ENCODE results near the gene KRTAP12-1.
"Not testable (repeated sequence)": the region's sequence is repeated elsewhere in the genome, so short reads cannot be mapped to it uniquely, and the experiment has no call there.

DNA sequence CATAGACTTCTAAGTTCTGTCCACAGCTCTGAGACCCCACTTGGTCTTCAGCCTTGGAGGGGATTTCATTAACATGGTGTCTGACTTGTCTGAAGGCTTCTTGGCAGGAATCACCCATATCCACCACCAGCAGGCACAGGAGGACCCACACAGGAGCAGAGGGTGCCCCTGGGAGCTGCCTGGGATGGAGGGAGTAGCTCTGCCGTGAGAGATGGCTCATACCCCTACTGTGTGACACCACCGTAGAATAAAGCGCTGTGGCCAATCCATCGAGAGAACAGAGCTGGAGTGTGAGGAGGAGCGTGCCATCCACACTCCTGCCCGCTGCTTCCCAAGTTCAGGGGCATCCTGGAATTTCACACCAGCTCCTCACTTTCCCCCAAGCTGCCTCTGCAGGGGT is 3.1 kb upstream of the KRTAP12-1 start:
- TF ChIP-seq ETV6 (IDR thresholded peaks at IDR 0.05; ENCODE audit: borderline replicate concordance in 1 of 2, low read depth in 2 of 2, low read length in 1 of 2); ETV6 (CRISPR knock-in tag; IDR thresholded peaks at IDR 0.05; ENCODE audit: borderline replicate concordance); SREBF2 (CRISPR knock-in tag; IDR thresholded peaks at IDR 0.05); ZSCAN29 (IDR thresholded peaks at IDR 0.05); SP2 (IDR thresholded peaks at IDR 0.05; ENCODE audit: extremely low read depth, low read depth, low read length, poor library complexity, severe bottlenecking); POLR2AphosphoS5 (IDR thresholded peaks at IDR 0.05; ENCODE audit: control insufficient read depth, insufficient read depth, low read depth, low read length); POLR2A (conservative IDR thresholded peaks at IDR 0.05); NCOA2 (IDR thresholded peaks at IDR 0.05; ENCODE audit: partially characterized antibody in 2 of 2): not testable (repeated sequence)
- TF ChIP-seq, protein P1, sequence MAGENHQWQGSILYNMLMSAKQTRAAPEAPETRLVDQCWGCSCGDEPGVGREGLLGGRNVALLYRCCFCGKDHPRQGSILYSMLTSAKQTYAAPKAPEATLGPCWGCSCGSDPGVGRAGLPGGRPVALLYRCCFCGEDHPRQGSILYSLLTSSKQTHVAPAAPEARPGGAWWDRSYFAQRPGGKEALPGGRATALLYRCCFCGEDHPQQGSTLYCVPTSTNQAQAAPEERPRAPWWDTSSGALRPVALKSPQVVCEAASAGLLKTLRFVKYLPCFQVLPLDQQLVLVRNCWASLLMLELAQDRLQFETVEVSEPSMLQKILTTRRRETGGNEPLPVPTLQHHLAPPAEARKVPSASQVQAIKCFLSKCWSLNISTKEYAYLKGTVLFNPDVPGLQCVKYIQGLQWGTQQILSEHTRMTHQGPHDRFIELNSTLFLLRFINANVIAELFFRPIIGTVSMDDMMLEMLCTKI (IDR thresholded peaks at IDR 0.05; ENCODE audit: partially characterized antibody), result not testable (repeated sequence)
